Stimulated activated CD8-positive, alpha-beta memory T cell treated with anti-CD3 and anti-CD28 coated beads, Interleukin-7, amount 100 ng/mL, for 1 hour (primary cell): ENCODE data around the gene SPECC1.
"Not testable (repeated sequence)": the region's sequence is repeated elsewhere in the genome, so short reads cannot be mapped to it uniquely, and the experiment has no call there.

Source experiments
- DNase-seq, 2 donors: peaks; one replicate each; pipeline ENCODE4 v3.0.0-alpha.2; 2020; ENCODE audit warnings: low read depth in 2 of 2

The SPECC1 gene

DNA sequence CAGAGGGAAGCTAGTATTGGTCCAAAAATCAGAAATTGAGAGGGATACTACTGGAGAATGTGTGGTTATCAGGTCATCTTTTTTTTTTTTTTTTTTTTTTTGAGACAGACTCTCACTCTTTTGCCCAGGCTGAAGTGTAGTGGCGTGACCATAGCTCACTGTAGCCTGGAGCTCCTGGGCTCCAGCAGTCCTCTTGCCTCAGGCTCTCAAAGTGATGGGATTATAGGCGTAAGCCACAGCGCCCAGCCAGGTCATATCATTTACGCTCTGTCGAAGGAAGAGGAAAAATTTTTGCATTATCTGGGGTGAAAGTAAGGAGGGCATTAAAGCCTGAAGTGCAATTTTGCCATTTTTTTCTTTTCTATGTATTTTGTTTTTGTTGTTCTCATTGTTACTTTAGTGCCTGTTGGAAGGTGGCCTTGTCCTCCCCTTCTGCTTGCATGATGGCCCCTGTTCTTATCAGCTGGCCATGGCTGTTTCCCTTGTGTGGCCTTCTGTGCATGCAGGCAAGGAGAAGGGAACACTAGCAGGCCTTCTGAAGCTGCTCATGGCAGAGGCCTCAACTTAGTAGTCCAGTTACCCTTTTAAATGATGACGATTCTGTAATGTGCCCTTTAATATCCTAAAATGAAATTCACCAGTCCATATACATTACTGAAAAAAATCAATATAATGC lies 118.3 kb downstream of the SPECC1 start:
- DNase-seq: no peak

DNA sequence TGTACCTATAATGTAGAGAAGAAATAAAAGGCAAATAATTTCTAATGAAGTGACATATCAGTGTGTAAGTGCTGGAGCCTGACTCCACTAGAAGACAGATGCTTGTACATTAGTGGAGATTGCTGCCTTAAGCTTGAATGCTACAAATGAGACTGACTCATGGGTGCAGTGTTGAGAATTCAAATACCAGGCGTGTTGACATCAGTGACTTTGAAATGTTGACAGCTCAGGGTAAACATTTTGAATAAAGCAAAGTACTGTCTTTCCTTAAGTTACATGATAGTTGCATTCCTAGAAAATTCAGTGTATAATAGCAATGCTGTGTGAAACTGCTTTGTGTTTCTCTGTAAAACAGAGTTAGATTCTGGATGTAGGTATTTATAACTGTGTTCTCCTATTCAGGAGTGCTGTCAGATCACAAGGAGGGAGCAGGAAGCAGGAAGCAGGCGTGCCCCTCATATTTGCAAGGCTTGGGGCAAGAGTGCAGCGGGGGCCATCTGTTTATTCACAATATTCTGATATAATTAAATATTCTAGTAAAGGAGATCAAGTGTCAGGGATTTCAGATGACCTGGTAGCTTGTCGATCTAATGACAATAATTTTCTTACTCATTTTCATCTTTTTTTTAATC lies 119.0 kb downstream of the SPECC1 start:
- DNase-seq: no peak

DNA sequence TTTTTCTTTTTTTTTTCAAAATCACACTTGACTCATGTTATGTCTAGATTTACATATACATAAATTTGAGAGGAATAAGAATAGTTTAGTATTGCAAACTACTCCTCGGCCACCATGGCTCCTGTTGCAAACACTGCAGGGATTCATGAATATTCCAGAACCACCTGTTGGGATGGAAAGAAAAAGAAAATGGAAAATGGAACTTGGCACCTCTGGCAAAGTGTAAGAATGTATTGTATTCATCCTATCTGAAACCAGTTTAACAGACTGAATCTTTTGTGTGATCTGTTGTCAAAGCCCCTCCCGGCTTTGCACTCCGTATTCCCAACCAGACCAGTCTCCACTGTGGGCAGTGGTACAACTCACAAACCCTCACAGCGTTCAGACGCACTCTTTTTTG lies 124.4 kb downstream of the SPECC1 start:
- DNase-seq: no peak

DNA sequence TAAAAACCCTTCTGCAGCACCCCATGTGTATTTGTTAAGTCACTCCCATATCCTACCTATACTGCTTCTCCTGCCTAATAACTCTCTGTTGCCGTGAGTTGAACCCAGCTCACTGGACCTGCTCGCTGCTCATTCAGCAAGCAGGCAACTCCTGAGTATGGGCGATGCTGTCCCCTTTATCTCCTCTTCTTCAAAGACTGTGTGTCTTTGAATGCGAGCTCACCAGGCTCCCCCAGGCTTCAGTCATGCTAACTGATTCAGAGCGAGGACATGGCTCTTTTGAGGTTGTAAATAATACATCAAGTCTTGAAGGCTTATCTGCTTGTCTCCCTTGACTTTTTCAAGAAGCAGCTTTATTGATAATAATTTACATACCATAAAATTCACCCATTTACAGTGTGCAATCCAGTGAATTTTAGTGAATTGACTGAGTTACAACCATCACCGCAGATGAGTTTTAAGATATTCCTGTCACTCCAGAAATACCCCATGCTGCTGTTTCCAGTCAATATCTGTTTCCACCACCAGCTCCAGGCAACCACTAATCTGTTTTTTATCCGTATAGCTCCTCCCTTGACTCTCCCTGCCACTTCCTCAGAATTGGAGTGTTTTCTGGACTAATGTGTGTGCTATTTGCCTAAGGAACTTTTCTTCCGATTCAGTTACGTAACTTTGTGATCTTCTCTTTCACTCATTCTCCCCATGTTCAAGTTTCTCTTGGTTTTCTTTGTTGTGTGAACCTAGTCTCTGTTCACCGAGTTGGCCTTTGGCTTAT lies 132.2 kb downstream of the SPECC1 start:
- DNase-seq: no peak

DNA sequence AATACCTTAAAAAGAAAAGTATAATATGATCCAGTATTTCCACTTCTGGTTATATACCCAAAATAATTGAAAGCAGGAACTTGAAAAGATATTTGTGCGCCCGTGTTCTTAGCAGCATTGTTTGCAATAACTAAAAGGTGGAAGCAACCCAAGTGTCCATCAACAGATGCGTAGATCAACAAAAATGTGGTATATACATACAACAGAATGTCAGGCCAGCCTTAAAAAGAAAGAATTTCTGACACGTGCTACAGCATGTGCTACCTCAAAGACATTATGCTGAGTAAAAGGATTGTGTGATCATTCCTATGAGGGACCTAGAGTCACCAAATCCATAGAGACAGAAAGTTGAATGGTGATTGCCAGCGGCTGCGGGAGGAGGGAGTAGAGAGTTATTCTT lies 133.1 kb downstream of the SPECC1 start:
- DNase-seq: no peak

DNA sequence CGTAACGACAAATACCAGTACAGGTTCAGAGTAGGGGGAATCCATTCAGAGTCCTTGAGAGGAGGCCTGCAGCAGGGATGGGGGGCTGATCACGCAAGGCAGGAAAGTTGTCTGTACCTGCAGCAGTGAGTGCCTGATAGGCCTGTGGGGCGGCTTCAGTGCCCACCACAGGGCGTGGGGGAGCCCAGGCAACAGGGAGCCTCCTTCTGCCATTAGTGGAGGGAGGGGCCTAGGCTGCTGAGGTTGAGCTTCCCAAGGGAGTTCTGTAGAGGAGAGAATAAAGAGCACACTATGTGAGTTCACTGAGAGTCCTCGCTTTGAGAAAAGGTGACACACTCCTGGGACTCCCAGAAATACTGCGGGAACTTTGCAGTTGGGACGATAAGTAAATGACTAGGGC lies 134.6 kb downstream of the SPECC1 start:
- no peak for DNase-seq

DNA sequence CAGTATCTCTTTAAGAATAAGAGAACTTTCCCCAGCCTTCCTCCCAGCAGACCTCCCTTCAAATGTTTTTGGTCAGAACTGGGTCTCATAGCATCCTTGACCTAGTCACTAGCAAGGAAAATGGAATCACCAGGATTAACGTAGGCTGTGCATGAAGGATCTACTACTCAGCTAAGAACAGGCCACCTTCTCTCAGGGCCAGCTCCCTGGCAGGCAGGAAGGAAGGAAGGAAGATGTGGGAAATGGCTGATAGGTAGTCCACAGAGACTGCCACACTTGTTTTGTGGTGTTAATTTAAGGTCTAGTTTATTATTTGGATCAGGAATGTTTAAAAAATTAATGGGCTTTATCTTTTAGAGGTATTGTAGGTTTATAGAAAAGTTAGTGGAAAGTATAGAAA lies 136.4 kb downstream of the SPECC1 start:
- no peak for DNase-seq

DNA sequence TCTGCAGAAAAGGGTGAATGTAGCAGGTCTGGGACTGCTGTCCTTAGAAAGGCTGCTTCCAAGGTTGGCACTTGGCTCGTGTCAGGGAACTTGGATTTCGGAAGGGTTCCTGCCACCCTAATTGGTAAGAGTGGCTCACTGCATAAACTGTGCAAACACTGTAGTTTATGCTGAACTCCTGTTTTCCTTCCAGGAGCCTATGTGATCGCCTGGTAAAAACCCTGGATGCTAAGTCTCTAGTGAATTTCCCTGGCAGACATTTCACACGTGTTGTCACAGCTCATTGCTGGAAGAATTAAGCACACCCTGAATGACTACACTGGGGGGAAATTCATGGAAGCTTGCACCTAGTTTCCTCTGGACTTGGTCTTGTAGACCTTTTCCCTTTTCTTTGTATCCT lies 140.1 kb downstream of the SPECC1 start:
- no peak for DNase-seq

DNA sequence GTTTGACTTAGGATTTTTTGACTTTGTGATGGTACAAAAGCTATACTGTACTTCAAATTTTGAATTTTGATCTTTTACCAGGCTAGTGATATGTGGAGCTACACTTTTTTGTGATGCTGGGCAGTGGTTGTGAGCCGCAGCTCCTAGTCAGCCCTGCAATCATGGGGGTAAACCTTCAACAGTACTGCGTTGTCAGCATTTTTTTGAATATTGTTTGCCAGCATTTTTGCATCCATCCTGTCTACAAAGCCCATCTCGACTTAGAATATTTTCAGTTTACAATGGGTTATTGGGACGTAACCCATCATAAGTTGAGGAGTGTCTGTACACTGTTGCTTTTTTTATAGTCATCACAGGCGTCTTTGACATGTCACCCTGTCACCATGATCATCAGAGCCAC lies 142.0 kb downstream of the SPECC1 start:
- DNase-seq: no peak

DNA sequence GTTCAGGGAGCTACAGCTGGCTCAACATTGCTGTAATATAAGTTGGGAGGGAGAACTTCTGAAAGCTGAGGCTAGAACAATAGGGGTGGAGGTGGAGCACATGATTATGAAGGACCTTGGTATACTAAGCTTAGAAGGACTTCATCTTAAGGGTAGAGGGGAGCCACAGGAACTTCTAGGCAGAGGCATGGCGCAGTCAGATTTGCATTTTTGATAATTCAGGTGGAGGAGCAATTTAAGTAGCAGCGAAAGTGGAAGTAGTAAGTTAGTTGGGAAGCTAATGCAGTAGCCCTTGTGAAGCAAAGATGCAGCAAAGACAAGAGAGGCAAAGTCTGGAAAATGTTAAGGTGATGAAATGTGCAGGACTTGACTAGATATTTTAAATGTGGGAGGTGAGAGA lies 144.1 kb downstream of the SPECC1 start:
- no peak for DNase-seq

DNA sequence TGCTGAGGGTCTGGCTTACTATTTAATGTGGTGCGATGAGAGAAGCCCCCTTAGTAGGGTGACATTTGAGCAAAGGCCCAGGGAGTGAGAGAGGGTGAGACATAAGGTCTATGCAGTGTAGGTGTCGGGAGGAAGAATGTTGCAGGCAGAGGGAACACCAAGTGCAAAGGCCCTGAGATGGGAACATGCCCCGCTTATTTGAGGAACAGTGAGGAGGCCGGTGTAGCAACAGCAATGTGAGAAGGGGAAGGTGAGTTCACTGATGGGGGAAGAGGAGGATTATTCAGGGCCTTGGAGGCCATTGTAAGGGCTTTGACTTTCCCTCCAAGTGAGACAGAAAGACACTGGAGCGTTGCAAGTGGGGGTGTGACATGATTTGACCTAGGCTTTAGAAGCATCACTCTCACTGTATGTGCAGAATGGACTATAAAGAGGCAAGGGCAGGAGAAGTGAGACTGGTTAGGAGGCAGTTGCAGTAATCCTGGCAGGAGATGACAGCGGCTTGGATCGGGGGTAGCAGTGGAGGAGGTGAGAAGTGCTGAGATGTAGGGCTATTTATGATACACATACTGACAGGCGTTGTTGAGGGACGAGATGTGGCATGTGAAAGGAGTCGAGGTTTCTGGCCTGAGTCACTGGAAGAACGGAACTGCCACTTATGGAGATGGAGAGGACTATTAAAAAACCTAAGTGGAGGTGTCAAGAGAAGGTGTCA lies 145.3 kb downstream of the SPECC1 start:
- no peak for DNase-seq

DNA sequence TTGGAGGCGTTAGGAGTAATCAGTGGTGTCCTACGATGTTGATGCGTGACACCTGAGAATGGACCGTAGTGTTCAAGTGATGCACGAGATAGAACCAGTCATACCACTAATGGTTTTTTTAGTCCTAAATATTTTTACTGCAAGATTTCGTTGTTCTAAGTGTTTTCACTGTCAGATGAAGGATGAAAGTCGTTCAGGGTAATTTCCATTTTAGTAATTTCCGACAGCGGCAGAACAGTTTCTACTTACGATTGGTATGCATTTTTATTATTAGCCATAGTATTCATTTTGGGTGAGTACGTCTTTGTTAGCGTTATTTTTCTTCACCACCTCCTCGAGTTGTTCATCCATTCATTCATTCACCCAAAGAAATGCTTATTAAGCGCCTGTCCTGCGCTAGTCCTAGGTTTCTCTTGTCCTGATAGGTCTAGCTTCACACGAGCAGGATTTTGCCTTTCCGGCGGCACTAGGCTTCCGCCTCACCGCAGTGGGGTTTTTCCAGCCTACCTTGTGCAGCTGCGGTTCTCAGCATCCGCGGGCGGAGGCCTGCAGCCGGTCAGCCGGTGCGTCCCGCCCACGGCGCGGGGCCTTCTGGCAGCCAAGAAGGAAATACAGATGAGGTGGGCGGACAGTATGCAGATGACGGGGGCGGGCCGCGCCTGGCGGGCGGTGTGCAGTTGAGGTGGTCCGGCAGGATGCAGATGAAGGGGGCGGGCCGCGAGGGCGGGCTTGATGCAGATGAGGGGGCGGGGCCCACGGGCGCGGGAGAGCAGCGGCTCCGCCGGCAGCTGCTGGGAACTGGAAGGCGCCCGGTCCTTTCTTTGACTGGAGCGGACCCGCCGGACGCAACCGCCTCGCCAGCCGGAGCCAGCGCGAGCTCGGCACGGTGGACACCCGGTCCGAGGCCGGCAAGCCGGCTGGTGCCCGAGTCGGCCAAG lies 146.4 kb downstream of the SPECC1 start:
- DNase-seq: peak; percentile 84 to 91

DNA sequence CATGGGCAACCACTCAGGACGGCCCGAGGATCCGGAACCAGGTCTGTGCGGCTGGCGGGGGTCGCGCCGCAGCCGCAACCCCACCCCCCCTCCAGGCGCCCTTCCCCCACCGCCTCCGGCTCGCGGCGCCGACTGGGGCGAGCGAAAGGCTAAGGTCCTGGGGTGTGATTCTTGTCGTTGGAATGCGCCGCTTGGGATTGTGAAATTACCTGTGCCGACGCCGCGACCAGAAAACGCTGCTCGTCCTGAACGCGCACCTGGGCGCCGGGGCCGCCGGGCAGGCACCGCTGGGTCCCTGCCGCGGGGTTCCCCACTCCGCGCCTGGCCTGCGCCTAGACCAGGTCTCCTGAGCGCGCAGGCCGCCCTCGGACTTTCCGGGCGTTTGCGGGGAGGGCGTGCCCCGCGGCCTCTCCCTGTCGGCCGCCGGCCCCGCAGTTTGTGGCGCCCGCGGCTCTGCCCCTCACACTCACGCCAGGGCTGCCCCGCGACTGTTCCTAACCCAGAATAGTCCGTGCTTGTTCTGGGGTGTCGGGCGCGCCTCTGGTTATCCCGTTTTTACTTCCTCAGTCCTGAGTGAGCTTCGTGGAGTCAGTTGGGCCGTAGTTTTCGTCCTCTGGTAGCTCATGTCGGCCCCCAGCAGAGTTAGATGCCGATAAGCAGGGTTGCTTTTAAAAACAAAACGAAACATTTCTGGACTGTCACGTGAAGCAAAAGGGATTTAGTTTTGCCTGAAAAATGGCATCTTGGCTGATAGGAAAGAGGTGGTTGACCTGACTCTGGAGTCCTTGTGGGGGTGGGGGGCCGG lies 147.2 kb downstream of the SPECC1 start:
- no peak for DNase-seq

DNA sequence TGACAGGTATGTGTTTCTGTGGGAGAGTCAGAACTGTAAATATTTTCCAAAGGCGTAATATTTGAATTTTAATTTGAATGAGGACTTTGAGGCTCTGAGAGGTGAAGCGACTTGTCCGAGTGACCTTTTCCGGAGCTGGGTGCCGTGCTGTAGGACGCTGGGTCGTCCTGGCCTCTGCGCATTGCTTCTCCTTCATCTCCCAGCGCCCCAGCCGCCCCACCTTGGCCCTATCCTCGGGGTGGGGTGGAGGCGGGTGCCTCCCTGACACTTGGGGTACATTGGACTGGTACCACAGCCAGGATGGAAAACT lies 147.8 kb downstream of the SPECC1 start:
- DNase-seq: no peak

DNA sequence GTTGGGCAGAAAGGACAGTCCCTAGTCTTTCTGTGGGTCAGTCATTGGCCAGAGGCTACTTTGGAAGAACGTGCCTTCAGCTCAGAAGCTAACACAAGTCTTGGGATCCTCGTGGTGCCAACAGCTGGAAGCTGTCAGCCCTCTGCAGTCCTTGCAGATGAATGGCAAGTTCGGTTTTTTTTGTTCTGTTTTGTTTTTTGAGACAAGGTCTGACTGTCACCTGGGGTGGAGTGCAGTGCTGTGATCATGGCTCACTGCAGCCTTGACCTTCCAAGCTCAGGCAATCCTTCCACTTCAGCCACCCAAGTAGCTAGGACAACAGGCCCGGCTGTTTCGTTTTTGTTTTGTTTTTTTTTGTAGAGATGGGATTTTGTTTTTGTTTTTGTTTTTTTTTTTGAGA lies 149.4 kb downstream of the SPECC1 start:
- DNase-seq: no peak

DNA sequence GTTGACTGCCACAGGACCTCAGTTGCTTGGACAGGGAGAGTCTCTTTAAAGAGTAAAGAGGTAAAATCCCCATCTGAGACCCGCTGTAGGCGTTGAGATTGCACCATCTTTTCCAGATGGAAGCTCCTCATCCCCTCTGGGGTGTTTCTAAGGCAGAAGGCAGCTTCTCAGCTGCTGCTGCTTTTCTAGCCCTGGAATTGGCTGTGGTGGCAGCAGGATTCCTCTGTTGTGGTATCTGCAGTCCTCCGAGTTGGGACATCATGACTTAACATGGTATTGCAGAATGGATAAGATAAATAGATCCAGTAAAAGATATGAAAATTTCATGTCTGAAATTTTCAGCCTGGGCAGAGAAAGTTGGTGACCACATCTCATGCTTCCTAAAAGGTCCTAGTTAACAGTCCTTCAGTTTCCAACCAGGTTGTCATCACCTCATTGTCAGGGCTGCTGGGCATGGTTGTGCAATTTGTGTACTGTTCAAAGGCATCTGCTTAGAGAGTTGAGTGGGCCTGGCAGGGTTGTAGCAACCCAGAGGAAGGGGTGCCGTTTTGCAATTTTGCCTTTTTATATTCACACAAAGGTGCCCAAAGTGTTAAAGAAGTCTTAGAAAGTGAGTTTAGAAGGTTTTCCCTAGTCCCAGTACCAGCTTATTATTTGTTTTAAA lies 150.4 kb downstream of the SPECC1 start:
- DNase-seq: no peak

DNA sequence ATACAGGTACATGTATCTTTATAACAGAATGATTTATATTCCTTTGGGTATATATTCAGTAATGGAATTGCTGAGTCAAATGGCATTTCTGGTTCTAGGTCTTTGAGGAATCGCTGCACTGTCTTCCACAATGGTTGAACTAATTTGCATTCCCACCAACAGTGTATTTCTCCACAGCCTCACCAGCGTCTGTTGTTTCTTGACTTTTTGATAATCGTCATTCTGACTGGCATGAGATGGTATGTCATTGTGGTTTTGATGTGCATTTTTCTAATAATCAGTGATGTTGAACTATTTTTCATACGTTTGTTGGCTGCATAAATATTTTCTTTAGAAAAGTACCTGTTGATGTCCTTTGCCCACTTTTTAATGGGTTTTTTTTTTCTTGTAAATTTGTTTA lies 156.4 kb downstream of the SPECC1 start:
- not testable (repeated sequence) for DNase-seq

DNA sequence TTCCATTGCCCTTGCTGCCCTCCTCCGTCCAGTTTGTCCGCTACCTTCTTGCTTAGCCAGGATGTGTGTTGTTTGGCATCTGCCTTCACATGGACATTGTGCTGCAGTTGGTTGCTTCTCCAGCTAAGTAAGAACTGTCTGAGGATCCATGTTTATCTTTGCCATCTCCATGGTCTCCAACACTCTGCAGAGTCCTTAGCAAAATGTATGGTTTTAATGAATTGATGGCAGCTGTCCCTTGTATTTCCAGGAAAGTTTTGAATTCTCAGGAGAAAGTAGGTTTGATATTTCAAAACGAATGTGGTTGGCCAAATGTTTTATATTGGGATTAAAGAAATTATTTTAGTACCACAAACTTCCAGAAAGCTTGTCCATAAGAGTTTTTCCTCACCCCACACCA lies 160.9 kb downstream of the SPECC1 start:
- DNase-seq: no peak

DNA sequence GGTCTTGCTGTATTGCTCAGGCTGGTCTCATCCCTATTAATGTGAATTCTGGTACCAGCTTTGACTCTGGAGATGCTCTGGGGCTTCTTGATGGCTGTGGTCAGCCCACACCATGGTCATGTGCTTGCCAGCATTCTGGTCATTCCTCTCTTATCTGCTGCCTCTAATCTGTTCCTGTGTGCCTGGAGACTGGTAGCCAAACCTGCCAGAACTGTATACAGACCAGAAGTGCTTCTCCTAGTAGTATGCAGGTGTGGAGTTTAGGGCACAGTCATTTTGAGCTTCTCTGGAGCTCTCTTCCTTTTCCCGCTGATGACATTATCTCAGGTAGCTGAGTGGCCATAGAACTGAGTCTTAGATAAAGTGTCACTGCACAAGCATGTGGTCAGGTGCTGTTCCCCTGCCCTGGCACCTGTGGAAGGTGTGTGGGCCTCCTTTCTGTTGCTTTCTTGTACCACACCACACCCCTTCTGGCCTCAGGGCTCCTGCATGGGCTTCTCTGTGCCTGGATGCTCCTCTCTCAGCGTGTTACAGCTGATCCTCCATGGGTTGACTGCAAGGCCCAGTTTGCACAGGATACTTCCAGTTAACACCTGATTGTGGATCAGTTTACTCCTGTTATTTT lies 162.7 kb downstream of the SPECC1 start:
- DNase-seq: no peak

DNA sequence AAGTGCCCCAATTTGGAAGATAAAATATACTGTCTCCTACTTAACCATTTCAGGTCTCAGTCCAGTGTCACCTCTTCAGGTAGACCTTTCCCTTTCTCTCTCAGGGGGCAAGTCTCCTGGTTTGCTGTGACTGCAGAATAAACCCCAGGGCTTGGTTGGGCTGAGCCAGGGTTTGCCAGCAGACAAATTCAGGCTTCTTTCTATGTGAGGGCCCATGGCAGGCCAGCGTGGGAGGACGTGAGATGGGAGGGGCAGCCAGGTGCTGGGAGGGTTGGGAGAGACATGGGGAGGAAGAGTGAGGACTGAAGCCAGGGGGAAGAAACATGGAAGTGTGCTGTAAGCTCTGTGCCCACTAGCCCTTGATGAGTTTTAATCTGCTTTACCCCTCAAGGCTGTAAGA lies 163.2 kb downstream of the SPECC1 start:
- DNase-seq: no peak
